Measurements from ENCODE around the gene USP47.

- TF ChIP-seq SP1 (IDR thresholded peaks at IDR 0.05; ENCODE audit: low read depth, low read length) (no peak), CTCF (IDR thresholded peaks at IDR 0.05; ENCODE audit: control extremely low read depth in 1 of 3, insufficient read depth in 1 of 3, low read depth in 1 of 3, low read length in 3 of 3) (no peak), BRCA1 (IDR thresholded peaks at IDR 0.05; ENCODE audit: low read depth, low read length) (no peak), KDM5A (IDR thresholded peaks at IDR 0.05; ENCODE audit: low read length) (no peak), PHF8 (conservative IDR thresholded peaks at IDR 0.05; ENCODE audit: low read depth, low read length) (no peak)
These were observed 136.4 kb downstream of the USP47 start for GRCh38 chr11:11978098-11978637.
